GM19035 (cell line): Measurements from ENCODE around the gene BDH1.
"Not testable (repeated sequence)": the region's sequence is repeated elsewhere in the genome, so short reads cannot be mapped to it uniquely, and the experiment has no call there.

Experiments used
- ATAC-seq: cut with Tn5 transposase; IDR thresholded peaks from one replicate; pipeline ENCODE4 v1.9.1; 2021; ENCODE audit not compliant: unreplicated experiment

BDH1 gene

GRCh38 chr3:197521277-197522182 is 34.2 kb downstream of the BDH1 start:
- ATAC-seq, result no peak

- no peak for ATAC-seq
Observed at GRCh38 chr3:197520311-197521276, 35.2 kb downstream of the BDH1 start.

- ATAC-seq, result no peak
Observed at GRCh38 chr3:197519801-197520211, 36.0 kb downstream of the BDH1 start.

GRCh38 chr3:197518881-197519421 is 36.8 kb downstream of the BDH1 start:
- no peak for ATAC-seq

- ATAC-seq, result not testable (repeated sequence)
Observed at GRCh38 chr3:197517922-197518683, 37.7 kb downstream of the BDH1 start.

GRCh38 chr3:197516890-197517606 is 38.7 kb downstream of the BDH1 start:
- ATAC-seq, result not testable (repeated sequence)

- ATAC-seq, result no peak
Observed at GRCh38 chr3:197516517-197516889, 39.3 kb downstream of the BDH1 start.

GRCh38 chr3:197514786-197515355 is 40.9 kb downstream of the BDH1 start:
- no peak for ATAC-seq

GRCh38 chr3:197513953-197514785 is 41.6 kb downstream of the BDH1 start:
- ATAC-seq, result no peak

- no peak for ATAC-seq
Observed at GRCh38 chr3:197512691-197513571, 42.8 kb downstream of the BDH1 start.

GRCh38 chr3:197511853-197512635 is 43.7 kb downstream of the BDH1 start:
- no peak for ATAC-seq

GRCh38 chr3:197511130-197511529 is 44.6 kb downstream of the BDH1 start:
- no peak for ATAC-seq

- no peak for ATAC-seq
Observed at GRCh38 chr3:197510642-197511018, 45.1 kb downstream of the BDH1 start.

- ATAC-seq, result no peak
Observed at GRCh38 chr3:197508924-197509775, 46.6 kb downstream of the BDH1 start.

- no peak for ATAC-seq
Observed at GRCh38 chr3:197508461-197508860, 47.3 kb downstream of the BDH1 start.

GRCh38 chr3:197508051-197508451 is 47.7 kb downstream of the BDH1 start:
- ATAC-seq, result no peak
